CD4-positive, alpha-beta T cell (primary cell): ENCODE data around the gene KRT76. TPM values are rescaled to one million over a fixed set of nuclear protein-coding genes. Genes with fewer than 3 reads are reported as not detected.

Source experiments
- ATAC-seq: fragments of 200-7000 bp; cut with Tn5 transposase; one replicate; pipeline ENCODE4 v1.10.0; 2022; ENCODE audit warnings: mild to moderate bottlenecking; ENCODE audit not compliant: poor library complexity
- CTCF ChIA-PET: fragments of 350-600 bp; sonication (Branson Sonifier 250); formaldehyde crosslinking; loops from one replicate; lab custom pipeline; 2021; ENCODE audit warnings: antibody characterized with exemption, inconsistent platforms; lab: Charles Lee
- POLR2A ChIA-PET: fragments of 350-600 bp; sonication (Branson Sonifier 250); formaldehyde crosslinking; loops from one replicate; lab custom pipeline; 2021; ENCODE audit warnings: antibody characterized with exemption, inconsistent platforms; lab: Charles Lee
- DNase-seq, 14 experiments: peaks; one replicate each; pipeline ENCODE4 v3.0.0-alpha.2; 2013 to 2020; ENCODE audit warnings: mixed read lengths in 2 of 14
- H3K27ac ChIP-seq, 2 donors: one replicate each; pipeline versions ENCODE4 v1.5.1 to v1.7.0; 2013; ENCODE audit warnings: low read length in 2 of 2, low read depth in 1 of 2, mild to moderate bottlenecking in 1 of 2
- H3K27me3 ChIP-seq, 2 experiments: 1 replicate in 1 of 2; 2 replicates in 1 of 2; pipeline versions ENCODE4 v1.6.1 to v1.7.0; 2013; ENCODE audit warnings: low read length in 2 of 2, control low read depth in 1 of 2, mild to moderate bottlenecking in 1 of 2, moderate library complexity in 1 of 2; ENCODE audit not compliant: insufficient read depth in 2 of 2, control insufficient read depth in 1 of 2
- H3K36me3 ChIP-seq: one replicate; pipeline ENCODE4 v1.6.1; 2013; ENCODE audit warnings: low read length, control low read depth; ENCODE audit not compliant: insufficient read depth
- H3K4me1 ChIP-seq: one replicate; pipeline ENCODE4 v1.6.1; 2013; ENCODE audit warnings: low read length, control low read depth; ENCODE audit not compliant: insufficient read depth
- H3K4me3 ChIP-seq: one replicate; pipeline ENCODE4 v1.5.1; 2013; ENCODE audit warnings: mild to moderate bottlenecking, low read length, moderate library complexity
- H3K9me3 ChIP-seq, 2 experiments: 1 replicate in 1 of 2; 2 replicates in 1 of 2; pipeline versions ENCODE4 v1.6.1 to v1.7.0; 2013; ENCODE audit warnings: low read length in 2 of 2, mild to moderate bottlenecking in 2 of 2, control low read depth in 1 of 2, moderate library complexity in 1 of 2; ENCODE audit not compliant: control insufficient read depth in 1 of 2, insufficient read depth in 1 of 2
- H3K27ac Mint-ChIP-seq: one replicate; pipeline ENCODE4 v1.8.0; 2020; ENCODE audit warnings: mixed read lengths
- H3K27me3 Mint-ChIP-seq: one replicate; pipeline ENCODE4 v1.8.0; 2021; ENCODE audit warnings: mixed read lengths
- H3K36me3 Mint-ChIP-seq: one replicate; pipeline ENCODE4 v1.8.0; 2021; ENCODE audit warnings: low read depth, mixed read lengths
- H3K4me1 Mint-ChIP-seq: one replicate; pipeline ENCODE4 v1.8.0; 2021; ENCODE audit warnings: low read depth, mixed read lengths
- H3K4me3 Mint-ChIP-seq: one replicate; pipeline ENCODE4 v1.8.0; 2020; ENCODE audit warnings: mild to moderate bottlenecking, mixed read lengths
- H3K9me3 Mint-ChIP-seq: one replicate; pipeline ENCODE4 v1.8.0; 2020; ENCODE audit warnings: mixed read lengths
- CTCF ChIP-seq: fragments of 200-600 bp; IDR thresholded peaks from one replicate; pipeline ENCODE4 v1.8.0; 2022; ENCODE audit warnings: antibody characterized with exemption, mild to moderate bottlenecking
- intact Hi-C, 2 experiments: fragments of 100-400 bp; cut with DNase I in 1 of 2; cut with micrococcal nuclease in 1 of 2; formaldehyde crosslinking; loops; one replicate each; pipeline versions ENCODE4 v1.15.1 to v1.9.0; 2023 to 2025; cut with DNase I, micrococcal nuclease
- total RNA-seq, 174 experiments: library from RNA in 2 of 174; stranded (reverse) in 2 of 174; gene quantifications; one replicate each; pipeline ENCODE4 v1.2.3 and lab custom pipeline; 2021 to 2026

The KRT76 gene
- total RNA-seq, 2 experiments from 2014 or later, result not detected

GRCh38 chr12:52726451-52726850 lies 50.7 kb downstream of the KRT76 start:
- Histone ChIP-seq H3K4me3 (no peak overlapping the region), H3K36me3 (no peaks in the 10 kb centered on the region), H3K27me3 (no peaks in the 10 kb centered on the region), H3K4me1 (no peaks in the 10 kb centered on the region), H3K9me3 (peaks cover 0 to 4% of the 10 kb centered on the region in 2 experiments), H3K27ac (no peak overlapping the region)
- no peaks in the 10 kb centered on the region for H3K36me3 Mint-ChIP-seq
- no peak for TF ChIP-seq CTCF
- H3K9me3 Mint-ChIP-seq, result no peaks in the 10 kb centered on the region
- ChIA-PET POLR2A (no interaction called here), CTCF (no interaction called here)
- no peak for ATAC-seq
- no peak overlapping the region for H3K4me3 Mint-ChIP-seq
- no peaks in the 10 kb centered on the region for H3K4me1 Mint-ChIP-seq
- DNase-seq, result no peak
- H3K27me3 Mint-ChIP-seq, result no peaks in the 10 kb centered on the region
- H3K27ac Mint-ChIP-seq, result no peak overlapping the region
- intact Hi-C loops, result no loop called here

GRCh38 chr12:52724384-52724783 lies 52.8 kb downstream of the KRT76 start:
- DNase-seq (no peak), ATAC-seq (no peak)
- Mint-ChIP-seq H3K4me3 (no peak overlapping the region), H3K27ac (no peak overlapping the region), H3K4me1 (no peaks in the 10 kb centered on the region), H3K36me3 (no peaks in the 10 kb centered on the region), H3K27me3 (no peaks in the 10 kb centered on the region), H3K9me3 (no peaks in the 10 kb centered on the region)
- Histone ChIP-seq H3K4me1 (no peaks in the 10 kb centered on the region), H3K9me3 (peaks cover 0 to 4% of the 10 kb centered on the region in 2 experiments), H3K27me3 (no peaks in the 10 kb centered on the region), H3K27ac (no peak overlapping the region), H3K4me3 (no peak overlapping the region), H3K36me3 (no peaks in the 10 kb centered on the region)
- ChIA-PET CTCF (no interaction called here), POLR2A (no interaction called here)
- TF ChIP-seq CTCF, result no peak
- intact Hi-C loops, result no loop called here

- CTCF ChIA-PET, result no interaction called here
- H3K9me3 Mint-ChIP-seq, result no peaks in the 10 kb centered on the region
These were observed 54.5 kb downstream of the KRT76 start for GRCh38 chr12:52722680-52723079.

More at GRCh38 chr12:52722680-52723079, 54.5 kb downstream of the KRT76 start:
- H3K27me3 Mint-ChIP-seq, result no peaks in the 10 kb centered on the region
- intact Hi-C loops, result no loop called here
- H3K27ac ChIP-seq, result no peak overlapping the region
- peaks cover 0 to 4% of the 10 kb centered on the region in 2 experiments for H3K9me3 ChIP-seq
- TF ChIP-seq CTCF, result no peak
- no peak for ATAC-seq
- no peaks in the 10 kb centered on the region for H3K4me1 Mint-ChIP-seq
- no peaks in the 10 kb centered on the region for H3K36me3 Mint-ChIP-seq
- no peaks in the 10 kb centered on the region for H3K27me3 ChIP-seq
- DNase-seq, result no peak
- no peaks in the 10 kb centered on the region for H3K36me3 ChIP-seq
- no peak overlapping the region for H3K27ac Mint-ChIP-seq
- no peak overlapping the region for H3K4me3 ChIP-seq
- no peaks in the 10 kb centered on the region for H3K4me1 ChIP-seq
- H3K4me3 Mint-ChIP-seq, result no peak overlapping the region
- POLR2A ChIA-PET, result no interaction called here
